Measurements from ENCODE around the gene PDLIM5. TPM values are rescaled to one million over a fixed set of nuclear protein-coding genes. Genes with fewer than 3 reads are reported as not detected.
A peak's percentile ranks its signal among the peaks of the same experiment; 100 is the strongest.

Gene PDLIM5
- total RNA-seq, 1 donor from 2014 or later, result 60.7 TPM

GRCh38 chr4:94530073-94530472 is 78.3 kb downstream of the PDLIM5 start:
- Mint-ChIP-seq H3K4me1 (peaks cover 30% of the 10 kb centered on the region), H3K4me3 (no peak overlapping the region), H3K9me3 (no peaks in the 10 kb centered on the region), H3K27me3 (ENCODE audit: low read depth) (no peaks in the 10 kb centered on the region), H3K27ac (peak overlapping the region; percentile 27), H3K36me3 (no peaks in the 10 kb centered on the region)
- TF ChIP-seq CTCF (IDR thresholded peaks at IDR 0.05; ENCODE audit: unreplicated experiment), result no peak
- no peak for DNase-seq (ENCODE audit: low spot score in 2 of 2, unreplicated experiment in 2 of 2)

GRCh38 chr4:94531991-94532789 is 80.4 kb downstream of the PDLIM5 start:
- Mint-ChIP-seq H3K4me3 (no peak overlapping the region), H3K4me1 (peaks cover 36% of the 10 kb centered on the region), H3K27me3 (ENCODE audit: low read depth) (no peaks in the 10 kb centered on the region), H3K36me3 (no peaks in the 10 kb centered on the region), H3K27ac (no peak overlapping the region), H3K9me3 (no peaks in the 10 kb centered on the region)
- TF ChIP-seq CTCF (IDR thresholded peaks at IDR 0.05; ENCODE audit: unreplicated experiment), result no peak
- DNase-seq (ENCODE audit: low spot score in 2 of 2, unreplicated experiment in 2 of 2), result no peak

- H3K4me1 Mint-ChIP-seq, result peaks cover 45% of the 10 kb centered on the region
Observed at GRCh38 chr4:94533405-94534223, 81.9 kb downstream of the PDLIM5 start.

GRCh38 chr4:94534401-94535312 is 82.9 kb downstream of the PDLIM5 start:
- no peaks in the 10 kb centered on the region for H3K27me3 Mint-ChIP-seq (ENCODE audit: low read depth)
- peak overlapping the region; percentile 60 for H3K27ac Mint-ChIP-seq
- H3K36me3 Mint-ChIP-seq, result no peaks in the 10 kb centered on the region
- DNase-seq (ENCODE audit: low spot score in 2 of 2, unreplicated experiment in 2 of 2), result no peak
- H3K4me1 Mint-ChIP-seq, result peaks cover 53% of the 10 kb centered on the region
- no peaks in the 10 kb centered on the region for H3K9me3 Mint-ChIP-seq
- H3K4me3 Mint-ChIP-seq, result no peak overlapping the region
- no peak for TF ChIP-seq CTCF (IDR thresholded peaks at IDR 0.05; ENCODE audit: unreplicated experiment)

More at GRCh38 chr4:94533405-94534223, 81.9 kb downstream of the PDLIM5 start:
- no peaks in the 10 kb centered on the region for H3K27me3 Mint-ChIP-seq (ENCODE audit: low read depth)
- no peaks in the 10 kb centered on the region for H3K9me3 Mint-ChIP-seq
- H3K4me3 Mint-ChIP-seq, result no peak overlapping the region
- DNase-seq (ENCODE audit: low spot score in 2 of 2, unreplicated experiment in 2 of 2), result no peak
- no peaks in the 10 kb centered on the region for H3K36me3 Mint-ChIP-seq
- no peak for TF ChIP-seq CTCF (IDR thresholded peaks at IDR 0.05; ENCODE audit: unreplicated experiment)
- no peak overlapping the region for H3K27ac Mint-ChIP-seq

- no peak for DNase-seq (ENCODE audit: low spot score in 2 of 2, unreplicated experiment in 2 of 2)
- H3K4me1 Mint-ChIP-seq, result peaks cover 54% of the 10 kb centered on the region
- no peaks in the 10 kb centered on the region for H3K36me3 Mint-ChIP-seq
- no peaks in the 10 kb centered on the region for H3K27me3 Mint-ChIP-seq (ENCODE audit: low read depth)
- peak overlapping the region; percentile 80 for H3K27ac Mint-ChIP-seq
- no peaks in the 10 kb centered on the region for H3K9me3 Mint-ChIP-seq
- H3K4me3 Mint-ChIP-seq, result no peak overlapping the region
- TF ChIP-seq CTCF (IDR thresholded peaks at IDR 0.05; ENCODE audit: unreplicated experiment), result no peak
Observed at GRCh38 chr4:94536049-94536448, 84.3 kb downstream of the PDLIM5 start.

All from mesothelial cell of epicardium (in vitro differentiated cells).